GM12878 (cell line): Measurements from ENCODE around the gene POC5. TPM values are rescaled to one million over a fixed set of nuclear protein-coding genes. Genes with fewer than 3 reads are reported as not detected.
"Not testable (repeated sequence)": the region's sequence is repeated elsewhere in the genome, so short reads cannot be mapped to it uniquely, and the experiment has no call there.

Source experiments
- ATAC-seq: fragments of 200-7000 bp; cut with Tn5 transposase; 3 replicates; pipeline ENCODE4 v1.9.1; 2020; ENCODE audit warnings: mild to moderate bottlenecking, moderate library complexity
- BruUV-seq: library from RNA; stranded (reverse); fragments of 400-500 nt; replicated peaks from 2 replicates; lab custom pipeline; 2021; lab: Mats Ljungman, UMichigan
- CTCF ChIA-PET: fragments of 300-600 bp; sonication (Branson Sonifier 250); formaldehyde crosslinking; extraction: SDS; loops from one replicate; lab custom pipeline; 2021; ENCODE audit warnings: inconsistent platforms; lab: Yijun Ruan, JAX
- POLR2A ChIA-PET: fragments of 350-600 bp; formaldehyde crosslinking; extraction: SDS; loops from one replicate; lab custom pipeline; 2021; ENCODE audit warnings: inconsistent platforms; lab: Charles Lee
- RAD21 ChIA-PET: fragments of 300-600 bp; sonication (Branson Sonifier 250); formaldehyde crosslinking; loops from one replicate; lab custom pipeline; 2023; ENCODE audit warnings: antibody characterized with exemption; ENCODE audit not compliant: unreplicated experiment; lab: Charles Lee
- SMC1A ChIA-PET: fragments of 300-600 bp; sonication (Branson Sonifier 250); formaldehyde crosslinking; loops from one replicate; lab custom pipeline; 2023; ENCODE audit not compliant: unreplicated experiment, uncharacterized antibody; lab: Charles Lee
- DNase-seq: peaks from one replicate; pipeline ENCODE4 v3.0.0-alpha.2; 2011; ENCODE audit warnings: low read depth, low spot score
- FAIRE-seq: peaks from 3 replicates; lab custom pipeline; 2011; peaks lifted over from hg19 to GRCh38; lab: Jason Lieb, UNC
- H2AFZ ChIP-seq: 2 replicates; pipeline ENCODE4 v1.6.0; 2011; ENCODE audit warnings: low read depth, low read length, control low read depth; ENCODE audit not compliant: control insufficient read depth
- H3K27ac ChIP-seq: 2 replicates; pipeline ENCODE4 v1.5.1; 2011; ENCODE audit warnings: control low read depth; ENCODE audit not compliant: control insufficient read depth, insufficient read depth
- H3K27me3 ChIP-seq, 2 experiments: replicated peaks in 1 of 2; 2 replicates each; pipeline versions ENCODE4 v1.6.0 to v1.6.1; 2011; ENCODE audit warnings: low read length in 1 of 2; ENCODE audit not compliant: control insufficient read depth in 2 of 2, insufficient read depth in 2 of 2
- H3K36me3 ChIP-seq, 2 experiments: 2 replicates each; pipeline ENCODE4 v1.5.1; 2011; ENCODE audit warnings: low read length in 1 of 2; ENCODE audit not compliant: control insufficient read depth in 2 of 2, insufficient read depth in 2 of 2
- H3K4me1 ChIP-seq: 2 replicates; pipeline ENCODE4 v1.6.1; 2011; ENCODE audit warnings: mild to moderate bottlenecking, low read length, moderate library complexity, mixed read lengths; ENCODE audit not compliant: control insufficient read depth, insufficient read depth
- H3K4me2 ChIP-seq: 2 replicates; pipeline ENCODE4 v1.6.0; 2011; ENCODE audit warnings: control low read depth; ENCODE audit not compliant: control insufficient read depth, insufficient read depth
- H3K4me3 ChIP-seq: fragments of 200-600 bp; sonication (generic); 2 replicates; pipeline ENCODE4 v1.5.1; 2016
- H3K79me2 ChIP-seq: 2 replicates; pipeline ENCODE4 v1.6.0; 2011; ENCODE audit warnings: low read length; ENCODE audit not compliant: control insufficient read depth, insufficient read depth
- H3K9ac ChIP-seq: 2 replicates; pipeline ENCODE4 v1.8.0; 2011; ENCODE audit warnings: low read length, control low read depth, mixed read lengths; ENCODE audit not compliant: control insufficient read depth, insufficient read depth
- H3K9me3 ChIP-seq: replicated peaks from 3 replicates; pipeline ENCODE4 v1.5.1; 2011; ENCODE audit warnings: mild to moderate bottlenecking, low read length; ENCODE audit not compliant: control insufficient read depth, insufficient read depth
- H4K20me1 ChIP-seq: 2 replicates; pipeline ENCODE4 v1.6.0; 2011; ENCODE audit not compliant: control insufficient read depth, insufficient read depth
- BCLAF1 ChIP-seq: fragments of 450-650 bp; IDR thresholded peaks from 2 replicates; pipeline ENCODE4 v1.6.1; 2017; ENCODE audit warnings: antibody characterized with exemption, mild to moderate bottlenecking, moderate library complexity
- IRF5 ChIP-seq: fragments of 450-650 bp; IDR thresholded peaks from 2 replicates; pipeline ENCODE4 v1.6.1; 2017; ENCODE audit warnings: borderline replicate concordance
- WGBS: methylation state at CpG from one replicate; pipeline ENCODE4 v1.1.6; 2016; ENCODE audit warnings: low lambda C conversion rate; ENCODE audit not compliant: insufficient replicate concordance, insufficient coverage; ENCODE audit errors: missing lambda C conversion rate; 5-methylcytosine and 5-hydroxymethylcytosine counted together
- in situ Hi-C: fragments of 300-500 bp; cut with MboI; formaldehyde crosslinking; loops from 9 replicates; pipeline ENCODE4 v1.14.3; 2018; ENCODE audit warnings: mixed read lengths
- intact Hi-C: fragments of 100-400 bp; cut with micrococcal nuclease; formaldehyde crosslinking; loops from one replicate; pipeline ENCODE4 v1.14.2; 2022; ENCODE audit not compliant: unreplicated experiment
- polyA plus RNA-seq, 11 experiments: library from polyadenylated mRNA; depleted of rRNA in 4 of 11; unstranded in 6 of 11; stranded (reverse) in 5 of 11; fragments of >200 nt; fragmentation: Nextera tagmentation in 4 of 11; fragmentation: Illumina TruSeq in 1 of 11; extraction: Ambion mirVana in 4 of 11; extraction: Trizol in 1 of 11; gene quantifications; 1 replicate in 1 of 11; 2 replicates in 10 of 11; pipeline versions ENCODE4 v1.2.1 to v1.2.3, GENCODE V29; 2011 to 2016; ENCODE audit warnings: inconsistent platforms in 2 of 11, missing spikeins in 2 of 11, low read depth in 1 of 11
- total RNA-seq, 4 experiments: library from RNA; depleted of rRNA in 3 of 4; stranded (reverse); fragments of >200 nt in 3 of 4; fragmentation: Illumina TruSeq in 1 of 4; extraction: Trizol in 1 of 4; gene quantifications; 2 replicates each; pipeline versions ENCODE4 v1.2.1 to v1.2.3, GENCODE V29; 2013 to 2021

Gene POC5
- total and polyA plus RNA-seq, 10 of the 15 experiments (the other 5 are each of a cell fraction or from before 2014, with no cell fraction given): 13.1 to 25.6 (median 21.8) TPM

GRCh38 chr5:75727931-75728330, 10.7 kb upstream of the POC5 start:
- ChIA-PET POLR2A (no interaction called here), CTCF (interaction anchor here (1.3 to 1.6 kb wide), 2 partner anchors 10 to 1047 kb away, joined by 3 to 4 read pairs; no protein-coding TSS in a partner anchor), SMC1A (interaction anchor here (1.2 kb wide), 1 partner anchor 9 kb away, joined by 4 read pairs; no protein-coding TSS in a partner anchor), RAD21 (no interaction called here)
- Histone ChIP-seq H2AFZ (no peak overlapping the region), H3K9ac (no peak overlapping the region), H3K79me2 (no peaks in the 10 kb centered on the region), H3K36me3 (no peaks in the 10 kb centered on the region), H3K27ac (no peak overlapping the region), H3K27me3 (no peaks in the 10 kb centered on the region; a peak in 1 of 4 replicates), H3K9me3 (no peaks in the 10 kb centered on the region; the same call in 2 of the 3 replicates), H3K4me3 (no peak overlapping the region), H3K4me1 (no peaks in the 10 kb centered on the region), H4K20me1 (no peaks in the 10 kb centered on the region), H3K4me2 (no peak overlapping the region)
- DNase-seq (no peak), ATAC-seq (no peak), FAIRE-seq (no peak)
- 7% methylated on average over 2 of the region's 2 CpGs for WGBS
- in situ Hi-C loops (no loop called here), intact Hi-C loops (no loop called here)
- TF ChIP-seq BCLAF1 (no peak), IRF5 (no peak)
- no TSS peak for BruUV-seq

- CTCF ChIA-PET: interaction anchor here (1.3 to 2.0 kb wide), 2 partner anchors 8 to 449 kb away, joined by 4 to 5 read pairs; partner anchors contain the start of gene POC5
- FAIRE-seq, POLR2A ChIA-PET: not testable (repeated sequence)
Measured at GRCh38 chr5:75726224-75726623, 9.0 kb upstream of the POC5 start.

More at GRCh38 chr5:75726224-75726623, 9.0 kb upstream of the POC5 start:
- H4K20me1 ChIP-seq, RAD21 ChIA-PET, H2AFZ ChIP-seq, H3K27me3 ChIP-seq, intact Hi-C loops, BruUV-seq, H3K9me3 ChIP-seq, ATAC-seq, H3K27ac ChIP-seq, H3K36me3 ChIP-seq, SMC1A ChIA-PET, H3K4me1 ChIP-seq, H3K79me2 ChIP-seq, in situ Hi-C loops, DNase-seq, H3K9ac ChIP-seq, H3K4me2 ChIP-seq, H3K4me3 ChIP-seq: not testable (repeated sequence)
